Astrocyte (in vitro differentiated cells and primary cell): ENCODE results near the gene VPS8.

ENCODE experiments used
- EZH2 ChIP-seq: IDR thresholded peaks from 2 replicates; pipeline ENCODE4 v1.6.1; 2012; ENCODE audit warnings: mild to moderate bottlenecking, low read length, inconsistent platforms; ENCODE audit not compliant: insufficient read depth
- TF ChIP-seq, protein P1 (sequence below): IDR thresholded peaks from 2 replicates; pipeline ENCODE4 v1.5.1; 2011; ENCODE audit warnings: low read depth, mild to moderate bottlenecking, inconsistent platforms, low read length, moderate library complexity; ENCODE audit not compliant: insufficient read depth

DNA sequence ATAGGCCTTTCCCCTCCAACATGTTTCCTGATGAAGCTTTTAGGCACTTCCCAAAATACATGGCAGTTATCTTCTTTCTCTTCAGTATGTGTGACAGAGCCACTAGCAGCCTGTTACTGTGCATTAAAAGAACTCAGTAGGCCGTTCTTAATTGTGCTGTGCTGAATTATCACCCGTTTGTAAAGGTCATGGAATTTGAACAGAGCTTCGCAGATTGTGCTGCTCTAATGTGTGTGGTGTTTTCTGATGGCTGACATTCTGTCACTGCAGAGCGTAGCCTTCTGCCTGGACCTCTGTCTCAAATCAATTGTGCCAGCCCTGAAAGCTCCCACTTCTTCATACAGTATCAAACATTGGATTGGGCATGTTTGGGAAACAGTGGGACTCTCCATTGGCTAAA, 229.6 kb downstream of the VPS8 start:
- TF ChIP-seq EZH2: no peak
- TF ChIP-seq, protein P1, sequence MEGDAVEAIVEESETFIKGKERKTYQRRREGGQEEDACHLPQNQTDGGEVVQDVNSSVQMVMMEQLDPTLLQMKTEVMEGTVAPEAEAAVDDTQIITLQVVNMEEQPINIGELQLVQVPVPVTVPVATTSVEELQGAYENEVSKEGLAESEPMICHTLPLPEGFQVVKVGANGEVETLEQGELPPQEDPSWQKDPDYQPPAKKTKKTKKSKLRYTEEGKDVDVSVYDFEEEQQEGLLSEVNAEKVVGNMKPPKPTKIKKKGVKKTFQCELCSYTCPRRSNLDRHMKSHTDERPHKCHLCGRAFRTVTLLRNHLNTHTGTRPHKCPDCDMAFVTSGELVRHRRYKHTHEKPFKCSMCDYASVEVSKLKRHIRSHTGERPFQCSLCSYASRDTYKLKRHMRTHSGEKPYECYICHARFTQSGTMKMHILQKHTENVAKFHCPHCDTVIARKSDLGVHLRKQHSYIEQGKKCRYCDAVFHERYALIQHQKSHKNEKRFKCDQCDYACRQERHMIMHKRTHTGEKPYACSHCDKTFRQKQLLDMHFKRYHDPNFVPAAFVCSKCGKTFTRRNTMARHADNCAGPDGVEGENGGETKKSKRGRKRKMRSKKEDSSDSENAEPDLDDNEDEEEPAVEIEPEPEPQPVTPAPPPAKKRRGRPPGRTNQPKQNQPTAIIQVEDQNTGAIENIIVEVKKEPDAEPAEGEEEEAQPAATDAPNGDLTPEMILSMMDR: no peak
